ENCODE measurements around the gene MFSD1.

GRCh38 chr3:158794936-158795518 lies 6.8 kb upstream of the MFSD1 start:
- TF ChIP-seq ZFP3 (CRISPR knock-in tag; IDR thresholded peaks at IDR 0.05) (no peak), ZFP30 (CRISPR knock-in tag; IDR thresholded peaks at IDR 0.05) (no peak), ARNTL (CRISPR knock-in tag; IDR thresholded peaks at IDR 0.05; ENCODE audit: borderline replicate concordance, low read depth) (no peak), ZNF70 (CRISPR knock-in tag; IDR thresholded peaks at IDR 0.05) (no peak), RARB (CRISPR knock-in tag; IDR thresholded peaks at IDR 0.05) (no peak), PPARA (CRISPR knock-in tag; IDR thresholded peaks at IDR 0.05; ENCODE audit: borderline replicate concordance) (no peak), SNAI2 (CRISPR knock-in tag; IDR thresholded peaks at IDR 0.05) (no peak), CSDC2 (CRISPR knock-in tag; IDR thresholded peaks at IDR 0.05) (no peak), TOX (CRISPR knock-in tag; IDR thresholded peaks at IDR 0.05; ENCODE audit: borderline replicate concordance) (no peak)
- TF ChIP-seq, protein P1, sequence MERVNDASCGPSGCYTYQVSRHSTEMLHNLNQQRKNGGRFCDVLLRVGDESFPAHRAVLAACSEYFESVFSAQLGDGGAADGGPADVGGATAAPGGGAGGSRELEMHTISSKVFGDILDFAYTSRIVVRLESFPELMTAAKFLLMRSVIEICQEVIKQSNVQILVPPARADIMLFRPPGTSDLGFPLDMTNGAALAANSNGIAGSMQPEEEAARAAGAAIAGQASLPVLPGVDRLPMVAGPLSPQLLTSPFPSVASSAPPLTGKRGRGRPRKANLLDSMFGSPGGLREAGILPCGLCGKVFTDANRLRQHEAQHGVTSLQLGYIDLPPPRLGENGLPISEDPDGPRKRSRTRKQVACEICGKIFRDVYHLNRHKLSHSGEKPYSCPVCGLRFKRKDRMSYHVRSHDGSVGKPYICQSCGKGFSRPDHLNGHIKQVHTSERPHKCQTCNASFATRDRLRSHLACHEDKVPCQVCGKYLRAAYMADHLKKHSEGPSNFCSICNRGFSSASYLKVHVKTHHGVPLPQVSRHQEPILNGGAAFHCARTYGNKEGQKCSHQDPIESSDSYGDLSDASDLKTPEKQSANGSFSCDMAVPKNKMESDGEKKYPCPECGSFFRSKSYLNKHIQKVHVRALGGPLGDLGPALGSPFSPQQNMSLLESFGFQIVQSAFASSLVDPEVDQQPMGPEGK (CRISPR knock-in tag; IDR thresholded peaks at IDR 0.05; ENCODE audit: borderline replicate concordance): no peak
- TF ChIP-seq, protein P2, sequence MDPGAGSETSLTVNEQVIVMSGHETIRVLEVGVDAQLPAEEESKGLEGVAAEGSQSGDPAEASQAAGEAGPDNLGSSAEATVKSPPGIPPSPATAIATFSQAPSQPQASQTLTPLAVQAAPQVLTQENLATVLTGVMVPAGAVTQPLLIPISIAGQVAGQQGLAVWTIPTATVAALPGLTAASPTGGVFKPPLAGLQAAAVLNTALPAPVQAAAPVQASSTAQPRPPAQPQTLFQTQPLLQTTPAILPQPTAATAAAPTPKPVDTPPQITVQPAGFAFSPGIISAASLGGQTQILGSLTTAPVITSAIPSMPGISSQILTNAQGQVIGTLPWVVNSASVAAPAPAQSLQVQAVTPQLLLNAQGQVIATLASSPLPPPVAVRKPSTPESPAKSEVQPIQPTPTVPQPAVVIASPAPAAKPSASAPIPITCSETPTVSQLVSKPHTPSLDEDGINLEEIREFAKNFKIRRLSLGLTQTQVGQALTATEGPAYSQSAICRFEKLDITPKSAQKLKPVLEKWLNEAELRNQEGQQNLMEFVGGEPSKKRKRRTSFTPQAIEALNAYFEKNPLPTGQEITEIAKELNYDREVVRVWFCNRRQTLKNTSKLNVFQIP (CRISPR knock-in tag; IDR thresholded peaks at IDR 0.05; ENCODE audit: borderline replicate concordance, low read depth): no peak
